ENCODE data around the gene WNT1. TPM values are rescaled to one million over a fixed set of nuclear protein-coding genes. Genes with fewer than 3 reads are reported as not detected.

The WNT1 gene
- total RNA-seq, 4 donors from 2014 or later, result not detected

GRCh38 chr12:48958049-48958388 is 20.1 kb upstream of the WNT1 start:
- H3K27me3 ChIP-seq, result no peaks in the 10 kb centered on the region
- H3K9me3 ChIP-seq, result no peaks in the 10 kb centered on the region
- H3K4me3 ChIP-seq, result peak overlapping the region in 1 of 2 donors; percentile 87
- H3K4me1 ChIP-seq, result no peaks in the 10 kb centered on the region
- no peak for DNase-seq
- intact Hi-C loops (cut with DNase I; ENCODE audit: low total_unique reads), result no loop called here
- no peaks in the 10 kb centered on the region for H3K36me3 ChIP-seq
- TF ChIP-seq POLR2A (IDR thresholded peaks at IDR 0.05) (no peak), CTCF (IDR thresholded peaks at IDR 0.05) (no peak)
- peak overlapping the region in 1 of 2 donors; percentile 20 for H3K27ac ChIP-seq

DNA sequence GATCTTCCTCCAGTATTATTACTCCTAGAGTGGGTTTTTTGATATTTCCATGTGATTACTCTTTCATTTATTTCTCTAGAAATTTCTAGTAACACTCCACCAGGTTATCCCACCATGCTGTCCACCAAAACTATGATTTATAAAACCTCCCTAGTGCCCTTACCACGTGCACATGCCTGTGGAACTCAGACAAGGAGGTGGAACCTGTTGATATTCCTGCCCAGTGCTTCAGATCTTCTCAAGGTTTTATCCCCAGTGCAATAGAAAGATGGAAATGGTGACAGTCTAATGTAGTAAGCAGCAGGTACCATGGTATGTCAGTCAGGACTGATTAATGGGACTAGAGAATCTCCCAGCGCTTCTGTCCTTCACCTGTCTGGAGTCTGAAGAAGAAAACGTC is 17.3 kb upstream of the WNT1 start:
- no peak for DNase-seq
- intact Hi-C loops (cut with DNase I; ENCODE audit: low total_unique reads), result no loop called here

DNA sequence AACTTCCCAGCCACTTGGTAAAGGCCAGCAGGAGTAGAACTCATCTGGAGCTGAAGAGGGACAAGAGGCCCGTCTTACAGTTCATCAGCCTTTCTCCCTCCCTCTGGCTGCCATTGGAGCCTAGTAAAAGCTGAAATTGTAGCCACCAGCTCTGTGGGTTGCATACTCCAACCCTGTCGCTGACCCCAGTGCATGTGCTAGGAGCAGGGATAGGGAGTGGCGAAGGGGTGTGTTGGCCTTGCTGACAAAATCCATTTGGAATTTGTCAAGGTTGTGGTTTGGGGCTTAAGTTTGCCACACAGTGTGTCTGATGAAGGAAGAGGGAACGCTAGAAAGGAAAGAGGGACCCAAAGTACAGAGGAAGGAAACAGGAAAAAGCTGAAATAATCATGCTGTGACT is 16.8 kb upstream of the WNT1 start:
- Histone ChIP-seq H3K27me3 (no peaks in the 10 kb centered on the region), H3K4me1 (no peaks in the 10 kb centered on the region), H3K4me3 (no peak overlapping the region), H3K36me3 (no peaks in the 10 kb centered on the region), H3K27ac (no peak overlapping the region), H3K9me3 (no peaks in the 10 kb centered on the region)
- intact Hi-C loops (cut with DNase I; ENCODE audit: low total_unique reads), result no loop called here
- TF ChIP-seq POLR2A (IDR thresholded peaks at IDR 0.05), result no peak
- no peak for TF ChIP-seq CTCF (IDR thresholded peaks at IDR 0.05)
- DNase-seq, result no peak

More for the DNA sequence above, 17.3 kb upstream of the WNT1 start:
- Histone ChIP-seq H3K4me1 (no peaks in the 10 kb centered on the region), H3K27me3 (no peaks in the 10 kb centered on the region), H3K4me3 (no peak overlapping the region), H3K36me3 (no peaks in the 10 kb centered on the region), H3K27ac (no peak overlapping the region), H3K9me3 (no peaks in the 10 kb centered on the region)
- TF ChIP-seq POLR2A (IDR thresholded peaks at IDR 0.05) (no peak), CTCF (IDR thresholded peaks at IDR 0.05) (no peak)

GRCh38 chr12:48961801-48962200 is 16.3 kb upstream of the WNT1 start:
- no peak for TF ChIP-seq CTCF (IDR thresholded peaks at IDR 0.05)
- no peak for TF ChIP-seq POLR2A (IDR thresholded peaks at IDR 0.05)

GRCh38 chr12:48965298-48965838 is 12.8 kb upstream of the WNT1 start:
- Histone ChIP-seq H3K27me3 (peaks cover 3 to 4% of the 10 kb centered on the region in 2 donors), H3K4me1 (no peaks in the 10 kb centered on the region), H3K9me3 (no peaks in the 10 kb centered on the region), H3K4me3 (no peak overlapping the region), H3K36me3 (no peaks in the 10 kb centered on the region), H3K27ac (no peak overlapping the region)
- no peak for TF ChIP-seq CTCF (IDR thresholded peaks at IDR 0.05)
- TF ChIP-seq POLR2A (IDR thresholded peaks at IDR 0.05), result no peak
- intact Hi-C loops (cut with DNase I; ENCODE audit: low total_unique reads), result no loop called here
- no peak for DNase-seq

More at GRCh38 chr12:48961801-48962200, 16.3 kb upstream of the WNT1 start:
- Histone ChIP-seq H3K4me1 (no peaks in the 10 kb centered on the region), H3K36me3 (no peaks in the 10 kb centered on the region), H3K27me3 (no peaks in the 10 kb centered on the region), H3K4me3 (no peak overlapping the region), H3K9me3 (no peaks in the 10 kb centered on the region), H3K27ac (no peak overlapping the region)
- intact Hi-C loops (cut with DNase I; ENCODE audit: low total_unique reads), result no loop called here
- DNase-seq, result no peak
